HepG2 (cell line): ENCODE data around the gene TNFAIP6. TPM values are rescaled to one million over a fixed set of nuclear protein-coding genes. Genes with fewer than 3 reads are reported as not detected.
A peak's percentile ranks its signal among the peaks of the same experiment; 100 is the strongest.

Source experiments
- AHR ChIP-seq: IDR thresholded peaks from 2 replicates; pipeline ENCODE4 v1.6.1; 2018; ENCODE audit warnings: missing genetic modification reagents, missing compliant biosample characterization
- BRD4 ChIP-seq: sonication (generic); formaldehyde crosslinking; IDR thresholded peaks from 2 replicates; pipeline ENCODE4 v1.4.0; 2020; ENCODE audit warnings: missing genetic modification reagents
- DNMT1 ChIP-seq: sonication (generic); formaldehyde crosslinking; IDR thresholded peaks from 2 replicates; pipeline ENCODE4 v1.5.1; 2020; ENCODE audit warnings: mild to moderate bottlenecking, missing genetic modification reagents
- EHMT2 ChIP-seq: fragments of 200-600 bp; sonication (generic); IDR thresholded peaks from 2 replicates; pipeline ENCODE4 v1.7.0; 2017; ENCODE audit warnings: antibody characterized with exemption, low read depth, low read length, borderline replicate concordance
- FOXP4 ChIP-seq: sonication (generic); formaldehyde crosslinking; IDR thresholded peaks from 2 replicates; pipeline ENCODE4 v1.4.0; 2020; ENCODE audit warnings: missing genetic modification reagents
- GMEB2 ChIP-seq: IDR thresholded peaks from 2 replicates; pipeline ENCODE4 v1.6.1; 2016; ENCODE audit warnings: missing biosample characterization, missing genetic modification reagents, low read depth
- HHEX ChIP-seq: IDR thresholded peaks from 2 replicates; pipeline ENCODE4 v1.6.1; 2016; ENCODE audit warnings: control low read depth
- IKZF4 ChIP-seq: sonication (generic); formaldehyde crosslinking; IDR thresholded peaks from 2 replicates; pipeline ENCODE4 v1.5.1; 2020; ENCODE audit warnings: borderline replicate concordance, mild to moderate bottlenecking, low read depth, missing genetic modification reagents; ENCODE audit errors: not compliant biosample characterization
- KLF16 ChIP-seq, 2 experiments: sonication (generic) in 1 of 2; formaldehyde crosslinking in 1 of 2; IDR thresholded peaks; 2 replicates each; pipeline versions ENCODE4 v1.6.1 to v1.8.0; 2016 to 2023; ENCODE audit warnings: missing genetic modification reagents in 2 of 2, missing compliant biosample characterization in 1 of 2
- MAF1 ChIP-seq: sonication (generic); formaldehyde crosslinking; IDR thresholded peaks from 2 replicates; pipeline ENCODE4 v1.5.0; 2020; ENCODE audit warnings: missing genetic modification reagents, borderline replicate concordance
- NCOA1 ChIP-seq: sonication (generic); formaldehyde crosslinking; IDR thresholded peaks from 2 replicates; pipeline ENCODE4 v1.9.0; 2021; ENCODE audit warnings: missing genetic modification reagents
- NR1H2 ChIP-seq: sonication (generic); formaldehyde crosslinking; IDR thresholded peaks from 2 replicates; pipeline ENCODE4 v1.8.1; 2022; ENCODE audit warnings: low read depth, missing genetic modification reagents, borderline replicate concordance
- SALL1 ChIP-seq: sonication (generic); formaldehyde crosslinking; IDR thresholded peaks from 2 replicates; pipeline ENCODE4 v1.8.0; 2022; ENCODE audit warnings: mild to moderate bottlenecking, missing genetic modification reagents
- SCMH1 ChIP-seq: sonication (generic); formaldehyde crosslinking; IDR thresholded peaks from 2 replicates; pipeline ENCODE4 v1.9.0; 2021; ENCODE audit warnings: missing genetic modification reagents, mild to moderate bottlenecking, borderline replicate concordance
- SKI ChIP-seq: fragments of 450-650 bp; IDR thresholded peaks from one replicate; pipeline ENCODE4 v1.6.1; 2018; ENCODE audit warnings: mild to moderate bottlenecking; ENCODE audit not compliant: partially characterized antibody
- XBP1 ChIP-seq: sonication (generic); formaldehyde crosslinking; IDR thresholded peaks from 2 replicates; pipeline ENCODE4 v1.5.0; 2020; ENCODE audit warnings: missing genetic modification reagents
- ZBTB8A ChIP-seq: sonication (generic); formaldehyde crosslinking; IDR thresholded peaks from 2 replicates; pipeline ENCODE4 v1.4.0; 2020; ENCODE audit warnings: mild to moderate bottlenecking, low read depth, missing genetic modification reagents, borderline replicate concordance
- ZNF576 ChIP-seq: sonication (generic); formaldehyde crosslinking; IDR thresholded peaks from 2 replicates; pipeline ENCODE4 v1.4.0; 2020; ENCODE audit warnings: mild to moderate bottlenecking, missing genetic modification reagents
- ZNF597 ChIP-seq: sonication (generic); formaldehyde crosslinking; IDR thresholded peaks from 2 replicates; pipeline ENCODE4 v1.5.0; 2020; ENCODE audit warnings: missing genetic modification reagents
- ZNF770 ChIP-seq: sonication (generic); formaldehyde crosslinking; IDR thresholded peaks from 2 replicates; pipeline ENCODE4 v1.5.0; 2020; ENCODE audit warnings: mild to moderate bottlenecking, missing genetic modification reagents
- polyA plus RNA-seq, 8 experiments: library from polyadenylated mRNA; depleted of rRNA in 3 of 8; stranded (reverse) in 7 of 8; unstranded in 1 of 8; fragments of >200 nt; fragmentation: Illumina TruSeq in 4 of 8; extraction: Trizol in 4 of 8; gene quantifications; 2 replicates each; pipeline versions ENCODE4 v1.2.1 to v1.2.3, GENCODE V29; 2011 to 2016; ENCODE audit warnings: low read depth in 4 of 8, missing spikeins in 1 of 8, mixed read lengths in 1 of 8; ENCODE audit not compliant: insufficient read depth in 1 of 8
- total RNA-seq, 5 experiments: library from RNA; depleted of rRNA; stranded (reverse); fragments of >200 nt; fragmentation: Illumina TruSeq; extraction: Trizol; gene quantifications; 2 replicates each; pipeline ENCODE4 v1.2.3, GENCODE V29; 2016; ENCODE audit warnings: low read depth in 1 of 5

The TNFAIP6 gene
- total and polyA plus RNA-seq, 2 of the 13 experiments (the other 11 are each of a cell fraction or from before 2014, with no cell fraction given) = not detected

- TF ChIP-seq ZNF576 (CRISPR knock-in tag) = no peak
- peak; percentile 96 for TF ChIP-seq SALL1 (CRISPR knock-in tag)
- peak; percentile 72 to 87; a peak in 2 of 4 replicates for TF ChIP-seq KLF16 (CRISPR knock-in tag; IDR thresholded peaks at IDR 0.05)
- no peak for TF ChIP-seq NCOA1 (CRISPR knock-in tag)
- TF ChIP-seq ZNF770 = peak; percentile 73
- no peak for TF ChIP-seq XBP1 (CRISPR knock-in tag)
- peak; percentile 32 for TF ChIP-seq IKZF4 (CRISPR knock-in tag)
- peak; percentile 75; the same call in 1 of the 2 replicates for TF ChIP-seq MAF1 (CRISPR knock-in tag)
- no peak for TF ChIP-seq ZNF597 (CRISPR knock-in tag)
- TF ChIP-seq FOXP4 (CRISPR knock-in tag) = peak; percentile 58; the same call in 1 of the 2 replicates
- TF ChIP-seq DNMT1 = peak; percentile 95; the same call in 1 of the 2 replicates
- TF ChIP-seq NR1H2 = peak; percentile 37
- TF ChIP-seq SCMH1 (CRISPR knock-in tag) = no peak
- TF ChIP-seq BRD4 = peak; percentile 91
- peak; percentile 83 for TF ChIP-seq HHEX (CRISPR knock-in tag)
- TF ChIP-seq AHR (CRISPR knock-in tag) = peak; percentile 89
- peak; percentile 71 for TF ChIP-seq SKI
- no peak; the same call in 1 of the 2 replicates for TF ChIP-seq EHMT2
- TF ChIP-seq ZBTB8A = no peak
- TF ChIP-seq GMEB2 (CRISPR knock-in tag) = peak; percentile 46; the same call in 1 of the 2 replicates
Measured at GRCh38 chr2:151409601-151410484, 52.5 kb downstream of the TNFAIP6 start, which contains the start of gene RIF1 (continued).
